Left hindlimb (tissue), 1 donor: ENCODE data around the gene CASP6.

Experiments
- DNase-seq: peaks from one replicate; pipeline ENCODE4 v3.0.0-alpha.2; 2018

The CASP6 gene

DNA sequence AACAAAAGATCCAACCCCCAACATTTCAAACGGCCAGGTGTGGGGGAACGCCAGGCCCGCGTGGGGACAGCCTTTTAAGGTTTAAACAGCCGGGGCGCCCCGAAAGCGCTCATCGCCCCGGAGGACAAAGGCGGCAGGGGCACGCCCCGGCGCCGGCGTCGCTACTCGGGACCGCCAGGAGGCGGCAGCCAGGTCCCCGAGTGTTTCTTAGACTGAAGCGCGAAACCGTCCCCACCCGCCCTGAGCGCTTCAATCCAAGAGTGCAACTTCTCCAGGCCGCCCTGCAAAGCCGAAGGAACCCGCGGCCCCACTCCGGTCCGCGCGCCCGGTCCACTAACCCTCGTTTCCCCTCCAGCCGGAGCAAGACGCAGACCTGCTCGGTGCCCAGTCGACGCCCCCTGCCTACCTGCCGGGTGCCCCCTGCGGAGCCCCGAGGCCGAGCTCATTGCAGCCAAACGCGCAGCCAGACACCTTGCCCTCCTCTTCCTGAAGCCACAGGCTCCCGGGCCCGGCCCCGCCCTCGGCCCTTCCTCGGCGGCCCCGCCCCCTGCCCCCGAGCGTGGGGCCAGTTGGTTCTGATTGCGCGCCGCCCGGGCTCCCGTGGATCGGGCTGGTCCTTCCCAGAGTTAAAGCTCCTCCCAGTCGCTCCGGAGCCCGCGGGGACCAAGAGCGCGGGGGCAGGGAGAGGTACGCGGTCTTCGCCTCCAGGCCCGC is at the start of gene CASP6:
Gene CASP6 (minus strand): TSS at position 496 of the 714 bp plus-strand sequence. CDS start 50 bp downstream, at position 446.
- DNase-seq: peak; percentile 84

DNA sequence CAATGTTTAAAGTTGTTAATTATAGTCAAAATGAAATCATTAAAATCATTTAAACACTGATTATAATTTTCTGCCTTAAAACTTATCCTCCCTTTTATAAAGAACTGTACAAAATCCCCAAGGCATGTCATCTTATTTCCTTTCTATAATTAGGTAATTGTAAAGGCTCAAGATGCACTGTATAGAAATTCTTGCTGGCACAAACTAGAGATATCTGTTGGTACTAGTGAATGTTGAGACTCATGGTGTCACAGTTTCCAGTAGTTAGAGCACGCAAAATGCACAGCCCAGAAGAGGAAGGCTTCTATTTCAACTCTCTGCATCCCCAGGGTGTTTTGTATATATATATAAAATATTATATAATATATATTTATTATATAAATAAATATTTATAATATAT is 49.3 kb upstream of the CASP6 start:
- DNase-seq: no peak

DNA sequence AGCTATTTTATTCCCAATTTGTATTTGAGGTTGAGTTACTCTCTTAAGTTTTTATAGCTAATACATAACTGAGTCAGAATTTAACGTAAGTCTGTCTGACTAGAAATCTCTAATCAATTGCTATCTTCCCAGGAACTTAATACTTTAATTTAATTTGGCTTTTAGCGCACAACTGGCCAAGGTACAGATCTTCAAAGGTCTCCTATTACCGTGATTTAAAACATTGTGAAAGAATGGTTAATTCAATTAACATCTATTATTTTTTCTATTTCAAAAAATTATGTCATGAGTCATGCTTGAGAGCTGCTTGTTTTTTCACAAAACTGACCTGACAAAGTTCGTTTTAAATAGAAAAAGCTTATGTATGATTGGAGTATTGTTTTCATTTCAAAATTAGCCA is 48.6 kb upstream of the CASP6 start:
- no peak for DNase-seq

DNA sequence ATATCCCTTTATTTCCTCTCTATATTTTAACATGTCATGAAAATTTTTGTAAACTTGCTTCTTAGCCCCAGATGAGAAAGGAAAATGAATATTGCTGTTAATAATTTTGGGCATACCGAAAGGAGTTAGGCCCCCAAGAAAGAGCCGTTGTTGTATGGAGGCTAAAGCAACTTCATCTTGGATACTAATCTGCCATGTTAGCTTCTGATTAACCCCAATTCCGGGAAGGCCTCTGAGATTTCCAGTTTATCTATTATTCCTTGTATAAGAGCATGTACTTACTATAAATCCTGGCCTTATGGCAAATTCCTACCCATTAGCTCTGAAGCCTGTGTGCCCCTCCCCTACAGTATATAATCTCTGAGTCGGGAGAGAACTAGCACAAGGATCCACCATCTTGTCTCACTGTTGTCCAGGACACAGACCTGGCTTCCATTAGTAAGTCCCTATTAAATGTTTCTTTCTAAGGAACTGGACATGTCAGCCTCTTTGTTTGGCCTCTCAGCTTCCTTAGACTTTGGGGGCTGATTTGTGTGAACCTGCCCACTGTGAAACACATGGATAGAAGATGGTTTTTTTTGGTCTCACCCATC is 47.5 kb upstream of the CASP6 start:
- no peak for DNase-seq

DNA sequence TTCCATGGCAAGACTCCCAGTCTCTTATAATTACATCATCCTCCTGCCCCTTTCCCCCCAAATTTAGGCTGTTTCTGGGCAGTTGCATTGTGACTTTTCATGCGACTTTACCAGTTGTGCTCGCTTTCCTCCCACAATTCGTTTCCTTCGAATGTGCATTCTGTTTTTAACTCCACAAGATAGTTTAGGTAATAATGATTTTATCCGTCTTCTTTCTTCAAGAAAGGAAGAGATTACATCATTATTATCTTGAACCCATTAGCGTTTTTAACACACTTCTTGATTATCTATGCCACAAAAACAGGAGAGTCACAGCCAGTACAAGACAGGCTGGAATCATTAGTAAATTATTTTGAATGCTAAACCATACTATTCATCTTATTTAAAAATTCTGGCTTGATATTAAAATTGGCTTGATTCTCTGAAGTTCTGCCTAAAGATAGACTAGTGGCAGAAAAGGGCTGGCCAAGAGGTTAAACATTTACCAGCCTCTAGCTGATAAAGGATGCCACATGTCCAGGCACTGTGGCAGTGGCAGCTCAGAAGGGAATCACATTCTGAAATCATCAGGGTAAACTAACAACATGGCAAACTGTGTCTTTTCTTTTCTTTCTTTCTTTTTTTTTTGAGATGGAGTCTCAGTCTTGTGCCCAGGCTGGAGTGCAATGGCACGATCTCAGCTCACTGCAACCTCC is 46.3 kb upstream of the CASP6 start:
- no peak for DNase-seq

DNA sequence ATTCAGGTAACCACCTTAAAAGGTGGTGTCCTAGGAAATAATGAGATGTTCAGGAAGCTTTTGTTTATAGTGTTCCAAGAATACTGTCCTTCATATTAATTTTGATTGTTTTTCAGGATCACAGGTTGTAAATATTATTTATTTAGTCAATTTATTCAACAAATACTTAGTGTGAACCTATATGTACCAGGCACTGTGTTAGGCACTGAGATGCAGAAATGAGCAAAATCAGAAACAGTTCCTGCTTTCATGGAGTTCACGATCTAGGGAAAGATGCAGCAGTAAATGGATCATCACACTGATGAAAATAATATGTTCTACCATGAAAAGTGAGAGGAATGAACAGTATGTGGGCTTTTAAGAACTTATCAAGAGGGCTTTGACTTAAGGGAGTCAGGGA is 44.9 kb upstream of the CASP6 start:
- DNase-seq: no peak

DNA sequence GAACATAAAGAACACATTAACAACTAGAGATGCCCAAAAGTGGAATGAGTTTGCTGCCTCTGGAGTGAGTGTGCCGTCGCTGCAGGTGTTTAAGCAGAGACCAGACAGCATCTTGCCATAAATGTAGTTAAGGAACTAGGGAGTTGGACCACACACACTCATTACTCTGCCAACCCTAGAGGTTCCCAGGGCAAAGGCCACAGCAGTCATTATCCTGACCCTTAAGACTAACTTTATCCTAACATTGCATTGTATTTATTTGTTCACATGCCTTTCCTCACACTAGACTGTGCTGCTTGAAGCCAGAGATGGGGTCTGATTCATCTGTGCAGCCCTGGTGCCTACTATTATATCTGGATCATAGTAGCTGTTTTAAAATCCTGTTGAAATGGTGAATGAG is 43.5 kb upstream of the CASP6 start:
- no peak for DNase-seq

DNA sequence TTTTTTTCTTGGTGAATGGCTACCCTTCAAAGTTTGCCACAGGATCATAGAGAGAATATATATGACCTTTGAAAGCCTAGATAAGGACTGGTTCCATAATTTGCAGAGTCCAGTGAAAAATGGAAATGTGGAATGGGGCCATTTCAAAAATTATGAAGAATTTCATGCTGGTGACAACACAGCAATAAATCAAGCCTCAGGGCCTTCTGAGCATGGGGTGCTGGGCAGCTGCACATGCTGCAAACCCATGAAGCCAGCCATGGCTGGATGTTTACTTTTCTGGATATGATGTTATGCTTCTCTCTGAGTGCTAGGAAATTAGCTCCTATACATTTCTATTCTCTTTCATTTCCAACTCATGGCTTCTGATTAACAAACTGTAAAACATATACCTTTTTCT is 42.6 kb upstream of the CASP6 start:
- no peak for DNase-seq

DNA sequence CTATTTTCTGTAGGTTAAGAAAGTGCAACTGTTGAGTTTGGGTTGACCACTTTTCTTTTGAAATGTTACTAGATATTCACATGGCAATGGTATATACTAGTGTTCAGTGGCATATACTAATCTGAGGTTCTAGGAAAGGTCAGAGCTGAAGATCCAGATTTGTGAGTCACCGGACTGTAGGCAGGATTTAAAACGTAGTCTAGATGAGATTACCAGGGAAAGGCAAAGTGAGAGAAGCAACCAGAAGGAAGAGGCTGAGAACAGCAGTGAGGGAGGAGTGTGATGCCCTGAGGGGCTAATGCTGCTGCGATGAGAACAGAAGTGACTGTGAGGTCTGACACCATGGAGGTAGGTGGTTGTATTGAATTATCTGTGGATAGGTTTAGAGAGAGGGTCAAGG is 36.3 kb upstream of the CASP6 start:
- no peak for DNase-seq

DNA sequence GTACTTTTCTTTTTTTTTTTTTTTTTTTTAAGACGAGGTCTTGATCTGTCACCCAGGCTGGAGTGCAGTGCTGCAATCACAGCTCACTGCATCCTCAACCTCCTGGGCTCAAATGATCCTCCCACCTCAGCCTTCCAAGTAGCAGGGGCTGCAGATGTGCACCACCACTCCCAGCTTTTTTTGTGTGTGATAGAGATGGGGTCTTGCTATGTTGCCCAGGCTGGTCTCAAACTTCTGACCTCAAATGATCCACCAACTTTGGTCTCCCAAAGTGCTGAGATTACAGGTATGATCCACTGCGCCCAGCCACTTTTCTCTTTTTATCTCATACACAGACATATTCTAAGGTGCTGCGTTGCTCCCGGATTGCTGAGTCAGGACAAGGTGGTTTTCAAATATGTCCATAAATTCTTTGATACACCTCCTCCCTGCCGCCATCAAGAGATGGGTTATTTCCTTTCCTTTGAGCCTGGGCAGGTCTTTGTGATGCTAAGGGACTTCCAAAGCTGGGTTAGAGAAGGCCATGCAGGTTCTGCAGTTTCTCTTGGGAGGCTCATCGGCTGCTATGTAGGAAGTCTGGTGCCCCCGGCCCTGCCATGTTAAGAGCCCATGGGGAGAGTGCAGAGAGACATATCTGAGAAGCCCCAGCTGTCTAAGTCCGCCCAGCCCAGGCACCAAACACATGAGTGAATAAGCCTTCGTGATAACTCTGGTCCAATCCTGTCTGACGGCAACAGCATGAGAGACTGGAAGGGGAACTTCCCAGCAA is 35.0 kb upstream of the CASP6 start:
- no peak for DNase-seq

DNA sequence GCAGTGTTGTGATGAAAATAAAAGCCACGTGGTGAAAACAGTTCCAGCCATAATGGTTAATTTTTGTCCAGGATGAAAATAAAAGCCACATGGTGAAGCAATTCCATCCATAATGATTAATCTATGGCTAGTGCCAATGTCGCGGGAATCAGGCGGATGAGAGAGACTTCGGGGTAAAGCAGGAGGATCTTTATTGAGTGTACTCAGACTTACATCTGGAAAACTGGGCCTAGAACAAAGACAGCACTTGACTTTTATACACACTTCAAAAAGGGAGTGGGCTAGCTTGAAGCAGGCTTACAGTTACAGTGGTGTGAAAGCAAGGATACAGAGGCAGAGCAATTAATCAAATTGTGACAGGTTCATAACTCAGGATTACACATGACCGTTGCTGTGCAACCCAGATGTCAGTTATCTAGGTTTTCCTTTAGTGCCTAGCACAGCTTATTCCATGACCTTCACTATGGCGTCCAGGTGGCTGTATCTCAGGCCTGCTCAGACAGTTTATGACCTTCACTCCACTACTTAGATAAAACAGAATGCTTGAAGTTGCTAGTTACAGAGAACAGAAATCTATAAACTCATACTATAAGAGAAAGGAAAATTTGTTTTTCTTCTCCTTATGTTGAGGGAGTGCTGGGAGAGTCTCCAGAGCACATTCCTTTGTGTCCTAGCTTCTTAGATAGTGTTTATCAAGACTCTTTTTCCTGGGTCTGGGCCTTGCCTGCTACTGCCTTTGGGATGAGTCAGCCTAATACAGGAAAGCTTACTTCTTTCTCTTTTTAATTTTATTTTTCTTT is 32.5 kb upstream of the CASP6 start:
- no peak for DNase-seq

DNA sequence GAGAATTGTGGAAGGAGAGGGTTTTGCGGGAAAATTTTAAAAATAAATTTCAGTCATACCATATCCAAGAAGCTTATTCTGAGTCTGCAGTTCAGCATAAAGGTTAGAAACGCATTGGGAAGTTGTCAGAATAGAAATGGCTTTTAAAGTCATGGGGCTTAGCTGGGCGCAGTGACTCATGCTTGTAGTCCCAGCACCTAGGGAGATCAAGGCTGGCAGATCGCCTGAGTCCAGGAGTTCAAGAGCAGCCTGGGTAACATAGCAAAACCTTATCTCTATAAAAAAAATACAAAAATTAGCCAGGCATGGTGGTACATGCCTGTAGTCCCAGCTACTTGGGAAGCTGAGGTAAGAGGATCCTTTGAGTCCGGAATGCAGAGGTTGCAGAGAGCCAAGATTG is 30.5 kb upstream of the CASP6 start:
- no peak for DNase-seq

DNA sequence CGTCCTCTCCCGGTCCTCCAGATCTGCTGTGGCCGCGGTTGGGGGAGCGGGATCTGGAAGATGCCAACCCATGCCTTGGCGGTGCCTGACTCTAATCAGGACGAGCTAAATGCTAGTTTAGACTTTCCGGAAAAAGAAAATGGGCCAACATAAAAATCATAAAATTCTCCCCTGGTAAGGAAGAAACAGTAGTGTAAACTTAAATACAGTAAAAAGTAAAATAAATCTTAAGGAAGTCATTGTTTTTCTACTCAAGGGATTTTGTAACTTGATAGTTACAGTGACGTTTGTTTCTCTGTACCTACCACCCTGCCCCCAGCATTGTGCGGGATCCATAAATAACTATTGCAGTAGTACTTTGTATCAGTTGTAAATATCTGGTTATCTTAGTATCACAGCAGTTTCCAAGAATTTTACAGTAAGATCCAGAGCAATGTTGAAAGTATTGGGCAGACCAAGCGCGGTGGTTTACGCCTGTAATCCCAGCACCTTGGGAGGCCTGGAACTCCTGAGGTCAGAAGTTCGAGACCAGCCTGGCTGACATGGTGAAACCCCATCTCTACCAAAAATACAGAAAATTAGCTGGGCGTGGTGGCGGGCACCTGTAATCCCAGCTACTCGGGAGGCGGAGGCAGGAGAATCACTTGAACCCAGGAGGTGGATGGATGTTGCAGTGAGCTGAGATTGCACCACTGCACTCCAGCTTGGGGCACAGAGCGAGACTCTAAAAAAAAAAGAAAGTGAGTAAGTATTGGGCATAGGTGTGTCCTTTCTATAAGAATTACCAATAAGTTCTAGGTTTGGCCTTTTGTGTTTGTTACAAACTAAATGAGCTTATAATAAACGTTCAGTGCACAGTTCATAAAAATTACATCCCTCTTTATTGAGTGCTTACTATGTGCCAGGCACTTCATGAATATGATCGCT is 27.6 kb upstream of the CASP6 start:
- DNase-seq: no peak

DNA sequence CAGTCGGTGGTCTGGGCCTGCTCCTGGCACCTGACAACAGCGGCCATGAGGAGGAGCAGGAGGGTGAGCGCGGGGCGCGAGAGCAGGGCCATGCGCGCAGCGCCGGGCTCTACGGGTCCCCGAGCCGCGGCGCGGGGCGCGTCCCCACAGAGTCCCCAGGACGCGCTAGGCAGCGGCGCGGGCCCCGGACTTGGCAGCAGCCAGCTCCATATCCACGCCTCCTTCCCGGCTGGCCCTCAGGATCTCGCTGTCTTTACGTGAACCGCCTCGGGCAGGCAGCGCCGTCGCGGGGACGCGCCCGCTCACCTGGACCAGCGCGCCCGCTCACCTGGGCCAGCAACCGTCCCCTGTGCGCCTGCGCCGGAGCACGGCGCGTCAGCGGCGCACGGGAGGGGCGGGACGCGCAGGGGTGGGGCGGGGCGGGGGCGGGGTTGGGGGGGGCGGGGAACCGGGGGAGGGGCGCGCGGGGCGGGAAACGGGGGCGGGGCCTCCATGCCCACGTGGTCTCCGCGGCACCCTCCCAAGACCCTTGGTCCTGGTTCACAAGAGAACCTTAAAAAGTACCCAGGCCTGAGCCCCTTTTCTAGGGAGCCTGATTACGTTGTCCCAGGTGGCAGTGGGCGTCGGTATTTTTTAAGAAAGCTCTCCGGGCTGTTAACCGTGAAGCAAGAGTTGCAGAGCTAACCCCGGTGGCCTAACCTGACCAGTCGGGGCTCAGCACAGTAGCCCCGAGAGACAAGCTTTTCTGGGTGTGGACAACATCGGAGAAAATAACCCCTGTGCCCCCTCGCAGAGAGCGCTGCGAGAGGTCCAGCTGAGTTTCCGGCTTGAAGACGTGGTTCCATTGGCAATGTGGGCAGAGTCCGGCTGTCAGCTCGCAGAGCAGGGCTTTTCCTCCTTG is 26.7 kb upstream of the CASP6 start, which contains the start of gene PLA2G12A:
Gene PLA2G12A (minus strand): TSS at position 353 of the 901 bp plus-strand sequence. CDS start 261 bp downstream, at position 92.
- peak; percentile 82 for DNase-seq

DNA sequence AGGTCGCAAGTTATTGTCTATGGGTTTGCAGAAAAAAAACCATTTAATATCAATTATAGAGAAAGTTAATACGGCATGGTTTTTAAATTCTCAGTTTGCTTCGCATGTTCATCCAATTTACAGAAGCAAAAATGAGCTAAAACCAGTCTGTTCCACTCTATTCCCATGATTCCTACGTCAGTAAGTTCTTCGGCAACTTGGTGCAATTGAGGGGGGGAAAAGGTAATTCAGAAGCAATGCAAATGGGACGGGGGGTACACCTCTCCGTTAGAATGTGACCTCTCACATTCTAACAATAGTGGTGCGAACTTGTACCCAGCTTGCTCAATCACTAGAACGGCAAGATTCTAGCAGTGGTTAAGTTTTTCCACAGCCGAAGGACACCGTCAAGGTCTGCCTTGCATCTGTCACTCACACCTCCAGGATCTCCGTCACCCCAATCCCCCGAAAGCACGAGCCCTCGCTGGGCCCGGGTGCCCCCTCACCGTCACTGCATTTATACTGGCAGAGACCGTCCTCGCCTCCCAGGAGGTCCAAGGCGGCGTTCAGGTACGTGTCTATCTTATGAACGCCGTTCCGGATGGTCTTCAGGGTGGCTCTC is 26.0 kb upstream of the CASP6 start:
- no peak for DNase-seq

DNA sequence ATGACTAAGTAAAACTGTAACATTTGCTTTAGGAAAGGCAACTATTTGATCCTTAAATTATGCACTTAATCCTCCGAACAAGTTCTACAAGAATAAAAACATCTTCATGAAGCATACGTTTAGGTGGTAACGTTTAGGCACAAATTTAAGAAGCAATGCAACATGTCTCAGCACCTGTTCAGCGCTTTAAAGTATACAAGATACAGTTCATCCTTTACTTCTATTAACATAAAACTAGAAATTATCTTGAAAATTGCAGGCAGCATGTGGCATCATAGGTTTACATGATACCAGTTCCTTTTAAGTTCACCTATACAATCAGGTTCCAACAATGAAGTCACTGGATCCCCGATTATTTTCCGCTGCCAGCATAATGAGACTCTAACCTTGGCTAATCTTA is 25.1 kb upstream of the CASP6 start:
- DNase-seq: no peak

DNA sequence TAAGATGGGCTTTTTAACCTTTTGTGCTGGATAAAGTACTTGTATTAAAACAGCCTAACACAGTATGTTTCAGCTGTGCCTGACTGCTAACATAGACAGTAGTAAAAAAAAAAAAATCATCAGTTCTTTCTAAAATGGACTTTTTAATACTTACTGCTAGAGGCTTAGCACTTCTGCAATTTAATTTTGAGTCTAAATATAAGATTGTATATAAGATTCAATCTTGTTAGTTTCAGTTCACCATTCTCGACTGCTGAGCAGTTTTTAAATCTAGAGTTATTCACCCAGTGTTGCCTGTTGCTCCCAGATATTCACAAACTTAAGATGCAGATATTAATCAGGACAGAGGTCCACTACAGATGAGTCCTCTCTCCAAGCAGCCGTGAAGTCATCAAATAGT is 19.9 kb upstream of the CASP6 start:
- DNase-seq: no peak

DNA sequence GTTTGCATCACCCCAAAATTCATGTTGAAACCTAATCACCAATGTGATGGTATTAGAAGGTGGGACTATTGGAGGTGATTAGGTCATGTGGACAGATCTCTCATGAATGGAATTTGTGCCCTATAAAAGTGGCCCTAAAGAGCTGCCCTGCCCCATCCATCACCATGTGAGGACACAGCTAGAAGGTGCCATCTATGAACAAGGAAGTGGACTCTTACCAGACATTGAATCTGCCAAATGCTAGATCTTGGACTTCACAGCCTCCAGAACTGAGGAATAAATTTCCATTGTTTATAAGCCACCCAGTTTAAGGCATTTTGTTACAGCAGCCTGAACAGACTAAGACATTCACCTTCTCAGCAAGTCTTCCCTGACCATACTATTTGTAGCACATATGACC is 19.1 kb upstream of the CASP6 start:
- DNase-seq: no peak

DNA sequence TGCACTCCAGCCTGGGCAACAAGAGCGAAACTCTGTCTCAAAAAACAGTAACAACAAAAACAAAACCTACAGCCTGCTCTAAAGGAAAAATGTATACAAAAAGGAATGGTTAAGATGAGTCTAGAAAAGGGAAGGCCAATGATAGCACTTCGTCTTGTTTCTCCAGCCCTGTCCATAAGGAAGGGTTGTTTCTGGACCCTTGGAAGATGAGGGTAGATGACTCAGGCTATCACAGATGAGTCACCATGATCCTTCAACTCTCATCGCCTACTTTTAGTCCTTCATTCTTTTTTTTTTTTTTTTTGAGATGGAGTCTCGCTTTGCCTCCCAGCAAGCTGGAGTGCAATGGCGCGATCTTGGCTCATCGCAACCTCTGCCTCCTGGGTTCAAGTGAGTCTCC is 17.8 kb upstream of the CASP6 start:
- DNase-seq: no peak

DNA sequence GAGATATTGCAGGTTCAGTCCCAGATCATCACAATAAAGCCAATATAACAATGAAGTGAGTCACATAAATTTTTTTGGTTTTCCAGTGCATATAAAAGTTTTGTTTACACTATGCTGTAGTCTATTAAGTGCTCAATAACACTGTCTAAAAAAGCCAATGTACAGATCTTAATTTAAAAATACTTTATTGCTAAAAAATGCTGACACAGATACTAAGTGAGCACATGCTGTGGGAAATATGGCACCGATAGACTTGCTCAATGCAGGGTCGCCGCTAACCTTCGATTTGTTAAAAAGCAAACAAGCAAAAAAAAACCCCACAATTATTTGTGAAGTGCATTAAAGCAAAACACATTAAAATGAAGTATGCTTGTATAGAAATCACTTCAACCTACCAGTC is 16.4 kb upstream of the CASP6 start:
- no peak for DNase-seq
